Measurements from ENCODE around the gene GRIA1.

GRIA1 gene

GRCh38 chr5:153618307-153618706 is 127.8 kb downstream of the GRIA1 start:
- no peak for DNase-seq

- DNase-seq = no peak
Measured at GRCh38 chr5:153618867-153619266, 128.4 kb downstream of the GRIA1 start.

- no peak for DNase-seq
Measured at GRCh38 chr5:153619771-153620170, 129.3 kb downstream of the GRIA1 start.

GRCh38 chr5:153623124-153623523 is 132.7 kb downstream of the GRIA1 start:
- no peak for DNase-seq

- no peak for DNase-seq
Measured at GRCh38 chr5:153623751-153624450, 133.4 kb downstream of the GRIA1 start.

- DNase-seq = no peak
Measured at GRCh38 chr5:153624451-153624765, 133.9 kb downstream of the GRIA1 start.

- no peak for DNase-seq
Measured at GRCh38 chr5:153625826-153626354, 135.4 kb downstream of the GRIA1 start.

GRCh38 chr5:153626836-153627235 is 136.4 kb downstream of the GRIA1 start:
- no peak for DNase-seq

GRCh38 chr5:153629027-153629895 is 138.8 kb downstream of the GRIA1 start:
- no peak for DNase-seq

- no peak for DNase-seq
Measured at GRCh38 chr5:153630546-153630945, 140.1 kb downstream of the GRIA1 start.

- DNase-seq = no peak
Measured at GRCh38 chr5:153632748-153633290, 142.3 kb downstream of the GRIA1 start.

GRCh38 chr5:153636670-153637451 is 146.4 kb downstream of the GRIA1 start:
- DNase-seq = no peak

GRCh38 chr5:153640293-153640692 is 149.8 kb downstream of the GRIA1 start:
- DNase-seq = no peak

GRCh38 chr5:153641183-153641688 is 150.8 kb downstream of the GRIA1 start:
- no peak for DNase-seq

GRCh38 chr5:153654504-153655200 is 164.2 kb downstream of the GRIA1 start:
- DNase-seq = no peak

GRCh38 chr5:153655201-153655510 is 164.7 kb downstream of the GRIA1 start:
- DNase-seq = no peak

GRCh38 chr5:153658149-153658548 is 167.7 kb downstream of the GRIA1 start:
- no peak for DNase-seq

- no peak for DNase-seq
Measured at GRCh38 chr5:153658606-153659005, 168.1 kb downstream of the GRIA1 start.

GRCh38 chr5:153659039-153659736 is 168.7 kb downstream of the GRIA1 start:
- no peak for DNase-seq

- DNase-seq = no peak
Measured at GRCh38 chr5:153660919-153661318, 170.4 kb downstream of the GRIA1 start.

GRCh38 chr5:153661897-153662296 is 171.4 kb downstream of the GRIA1 start:
- no peak for DNase-seq

- no peak for DNase-seq
Measured at GRCh38 chr5:153670101-153670500, 179.6 kb downstream of the GRIA1 start.

All from AML-193 (cell line).